T-cell (primary cell): Measurements from ENCODE around the gene NOS1. TPM values are rescaled to one million over a fixed set of nuclear protein-coding genes. Genes with fewer than 3 reads are reported as not detected.
"Not testable (repeated sequence)": the region's sequence is repeated elsewhere in the genome, so short reads cannot be mapped to it uniquely, and the experiment has no call there.

Source experiments
- ATAC-seq, 4 experiments: fragments of 200-7000 bp in 3 of 4; fragments of 150-1000 bp in 1 of 4; cut with Tn5 transposase; replicated peaks in 1 of 4; 1 replicate in 3 of 4; 2 replicates in 1 of 4; pipeline ENCODE4 v1.10.0; 2021; ENCODE audit warnings: moderate library complexity in 3 of 4, mild to moderate bottlenecking in 2 of 4, moderate number of reproducible peaks in 1 of 4
- CTCF ChIA-PET, 2 donors: fragments of 300-600 bp; sonication (Branson Sonifier 250); formaldehyde crosslinking; loops; one replicate each; lab custom pipeline; 2022; ENCODE audit warnings: antibody characterized with exemption in 2 of 2; lab: Charles Lee
- POLR2A ChIA-PET, 2 donors: fragments of 300-600 bp; sonication (Branson Sonifier 250); formaldehyde crosslinking; loops; one replicate each; lab custom pipeline; 2022; ENCODE audit warnings: antibody characterized with exemption in 2 of 2; lab: Charles Lee
- DNase-seq, 35 experiments: peaks; one replicate each; pipeline versions ENCODE4 v3.0.0 to v3.0.0-alpha.2; 2013 to 2023
- H3K27ac ChIP-seq: one replicate; pipeline ENCODE4 v1.5.1; 2013; ENCODE audit warnings: low read length
- H3K27me3 ChIP-seq, 2 experiments: replicated peaks in 1 of 2; 1 replicate in 1 of 2; 2 replicates in 1 of 2; pipeline versions ENCODE4 v1.6.1 to v1.7.0; 2013; ENCODE audit warnings: low read length in 1 of 2, mixed read lengths in 1 of 2; ENCODE audit not compliant: control insufficient read depth in 2 of 2, insufficient read depth in 2 of 2; ENCODE audit errors: extremely low read depth in 1 of 2
- H3K36me3 ChIP-seq, 2 donors: 1 replicate in 1 of 2; 2 replicates in 1 of 2; pipeline versions ENCODE4 v1.6.1 to v1.7.0; 2013; ENCODE audit warnings: low read length in 1 of 2; ENCODE audit not compliant: control insufficient read depth in 2 of 2, insufficient read depth in 1 of 2; ENCODE audit errors: extremely low read depth in 1 of 2
- H3K4me1 ChIP-seq, 2 experiments: 1 replicate in 1 of 2; 2 replicates in 1 of 2; pipeline versions ENCODE4 v1.6.1 to v1.7.0; 2013; ENCODE audit warnings: low read length in 2 of 2, mixed read lengths in 1 of 2; ENCODE audit not compliant: insufficient read depth in 2 of 2, control insufficient read depth in 1 of 2; ENCODE audit errors: extremely low read depth in 1 of 2
- H3K4me3 ChIP-seq, 2 donors: 1 replicate in 1 of 2; 2 replicates in 1 of 2; pipeline versions ENCODE4 v1.5.1 to v1.7.0; 2013; ENCODE audit warnings: mild to moderate bottlenecking in 2 of 2, low read length in 1 of 2, moderate library complexity in 1 of 2; ENCODE audit not compliant: control insufficient read depth in 1 of 2; ENCODE audit errors: extremely low read depth in 1 of 2
- H3K9me3 ChIP-seq: 2 replicates; pipeline ENCODE4 v1.7.0; 2013
- H3K27ac Mint-ChIP-seq, 2 donors: one replicate each; pipeline ENCODE4 v1.8.0; 2020 to 2021; ENCODE audit warnings: mild to moderate bottlenecking in 2 of 2, mixed read lengths in 2 of 2
- H3K27me3 Mint-ChIP-seq, 2 donors: one replicate each; pipeline ENCODE4 v1.8.0; 2021 to 2022; ENCODE audit warnings: mixed read lengths in 2 of 2
- H3K36me3 Mint-ChIP-seq: one replicate; pipeline ENCODE4 v1.8.0; 2021; ENCODE audit warnings: mixed read lengths
- H3K4me1 Mint-ChIP-seq, 3 donors: one replicate each; pipeline ENCODE4 v1.8.0; 2020 to 2022; ENCODE audit warnings: mixed read lengths in 3 of 3, mild to moderate bottlenecking in 1 of 3
- H3K4me3 Mint-ChIP-seq, 3 donors: one replicate each; pipeline ENCODE4 v1.8.0; 2020 to 2022; ENCODE audit warnings: mild to moderate bottlenecking in 3 of 3, mixed read lengths in 3 of 3, moderate library complexity in 3 of 3
- H3K9me3 Mint-ChIP-seq, 3 donors: one replicate each; pipeline ENCODE4 v1.8.0; 2020 to 2022; ENCODE audit warnings: mixed read lengths in 3 of 3
- WGBS: methylation state at CpG from one replicate; pipeline ENCODE4 v1.1.5; 2013; ENCODE audit warnings: missing lambda C conversion rate; ENCODE audit not compliant: insufficient coverage; 5-methylcytosine and 5-hydroxymethylcytosine counted together
- total RNA-seq, 35 experiments: library from RNA in 6 of 35; stranded (reverse) in 6 of 35; fragments of 120-200 nt in 1 of 35; gene quantifications; one replicate each; pipeline versions ENCODE4 v1.2.1 to v1.2.4 and lab custom pipeline; 2013 to 2026

NOS1 gene
- total RNA-seq, 5 donors from 2014 or later (not counting 1 experiment from before 2014, with no cell fraction given) = 0.03 TPM; not detected in 4

- Histone ChIP-seq H3K4me3 (no peak overlapping the region), H3K4me1 (no peaks in the 10 kb centered on the region), H3K36me3 (no peaks in the 10 kb centered on the region), H3K9me3 (no peaks in the 10 kb centered on the region), H3K27me3 (no peaks in the 10 kb centered on the region), H3K27ac (no peak overlapping the region)
- ATAC-seq (no peak), DNase-seq (no peak)
- H3K27ac Mint-ChIP-seq = no peak overlapping the region
- POLR2A ChIA-PET = no interaction called here
- WGBS = 75% methylated on average over 2 of the region's 4 CpGs
- peaks cover 2 to 21% (median 21%) of the 10 kb centered on the region in 3 donors for H3K9me3 Mint-ChIP-seq
- no peak overlapping the region for H3K4me3 Mint-ChIP-seq
- CTCF ChIA-PET = no interaction called here
- H3K36me3 Mint-ChIP-seq = no peaks in the 10 kb centered on the region
- H3K4me1 Mint-ChIP-seq = no peaks in the 10 kb centered on the region
- peaks cover 3 to 8% of the 10 kb centered on the region in 2 donors for H3K27me3 Mint-ChIP-seq
Observed at GRCh38 chr12:117402363-117402762, 40.9 kb upstream of the NOS1 start.

- ChIA-PET POLR2A (no interaction called here), CTCF (no interaction called here)
- WGBS = 40% methylated on average over 1 of the region's 2 CpGs
- H3K36me3 ChIP-seq = no peaks in the 10 kb centered on the region
- Mint-ChIP-seq H3K9me3 (peaks cover 0 to 26% (median 26%) of the 10 kb centered on the region in 3 donors), H3K27ac (no peak overlapping the region), H3K4me3 (no peak overlapping the region), H3K27me3 (peaks cover 5 to 12% of the 10 kb centered on the region in 2 donors), H3K36me3 (no peaks in the 10 kb centered on the region), H3K4me1 (no peaks in the 10 kb centered on the region)
- H3K9me3 ChIP-seq = no peaks in the 10 kb centered on the region
- no peaks in the 10 kb centered on the region for H3K4me1 ChIP-seq
- no peaks in the 10 kb centered on the region for H3K27me3 ChIP-seq
- no peak overlapping the region for H3K4me3 ChIP-seq
- no peak overlapping the region for H3K27ac ChIP-seq
- DNase-seq = no peak
- ATAC-seq = no peak
Observed at GRCh38 chr12:117400912-117401311, 39.5 kb upstream of the NOS1 start.

GRCh38 chr12:117398482-117398881, 37.1 kb upstream of the NOS1 start:
- CTCF ChIA-PET, DNase-seq, POLR2A ChIA-PET, H3K36me3 ChIP-seq, H3K4me3 ChIP-seq, H3K9me3 ChIP-seq, H3K36me3 Mint-ChIP-seq, H3K4me3 Mint-ChIP-seq, H3K27me3 ChIP-seq, H3K27ac Mint-ChIP-seq, H3K4me1 Mint-ChIP-seq, ATAC-seq, H3K27ac ChIP-seq, H3K4me1 ChIP-seq: not testable (repeated sequence)
- Mint-ChIP-seq H3K9me3 (peaks cover 0 to 32% (median 26%) of the 10 kb centered on the region in 3 donors), H3K27me3 (peaks cover 3 to 13% of the 10 kb centered on the region in 2 donors)

- no peak for ATAC-seq
- Histone ChIP-seq H3K9me3 (no peaks in the 10 kb centered on the region), H3K36me3 (no peaks in the 10 kb centered on the region), H3K27me3 (no peaks in the 10 kb centered on the region), H3K4me3 (no peak overlapping the region), H3K27ac (no peak overlapping the region), H3K4me1 (no peaks in the 10 kb centered on the region)
- H3K27me3 Mint-ChIP-seq = peaks cover 8 to 14% of the 10 kb centered on the region in 2 donors
- H3K9me3 Mint-ChIP-seq = peaks cover 0 to 30% (median 19%) of the 10 kb centered on the region in 3 donors
- H3K4me3 Mint-ChIP-seq = no peak overlapping the region
- CTCF ChIA-PET = no interaction called here
- no peak overlapping the region for H3K27ac Mint-ChIP-seq
- no peaks in the 10 kb centered on the region for H3K4me1 Mint-ChIP-seq
- no peaks in the 10 kb centered on the region for H3K36me3 Mint-ChIP-seq
- POLR2A ChIA-PET = no interaction called here
- no peak for DNase-seq
Observed at GRCh38 chr12:117395766-117396165, 34.3 kb upstream of the NOS1 start.

- 36% methylated on average over 1 of the region's 1 CpG for WGBS
- no peak overlapping the region for H3K4me3 Mint-ChIP-seq
- Histone ChIP-seq H3K9me3 (no peaks in the 10 kb centered on the region), H3K36me3 (no peaks in the 10 kb centered on the region), H3K27me3 (no peaks in the 10 kb centered on the region), H3K4me3 (no peak overlapping the region), H3K4me1 (no peaks in the 10 kb centered on the region), H3K27ac (no peak overlapping the region)
- no peak for ATAC-seq
- H3K27me3 Mint-ChIP-seq = peaks cover 8 to 14% of the 10 kb centered on the region in 2 donors
- peaks cover 0 to 26% (median 11%) of the 10 kb centered on the region in 3 donors for H3K9me3 Mint-ChIP-seq
- no peaks in the 10 kb centered on the region for H3K4me1 Mint-ChIP-seq
- no peaks in the 10 kb centered on the region for H3K36me3 Mint-ChIP-seq
- POLR2A ChIA-PET = no interaction called here
- CTCF ChIA-PET = no interaction called here
- no peak overlapping the region for H3K27ac Mint-ChIP-seq
- DNase-seq = no peak
Observed at GRCh38 chr12:117394491-117394890, 33.1 kb upstream of the NOS1 start.

GRCh38 chr12:117393656-117394055, 32.2 kb upstream of the NOS1 start:
- Mint-ChIP-seq H3K27me3 (peaks cover 10 to 14% of the 10 kb centered on the region in 2 donors), H3K36me3 (no peaks in the 10 kb centered on the region), H3K4me1 (no peaks in the 10 kb centered on the region), H3K27ac (no peak overlapping the region), H3K4me3 (no peak overlapping the region), H3K9me3 (peaks cover 0 to 20% (median 5%) of the 10 kb centered on the region in 3 donors)
- H3K4me3 ChIP-seq = no peak overlapping the region
- no peak overlapping the region for H3K27ac ChIP-seq
- WGBS = 86% methylated on average over 5 of the region's 7 CpGs
- ChIA-PET CTCF (no interaction called here), POLR2A (interaction anchor here in 1 of 2 donors (0.5 kb wide), 1 partner anchor 527 kb away, joined by 3 read pairs; no protein-coding TSS in a partner anchor)
- DNase-seq (no peak), ATAC-seq (no peak)
- peaks cover 0 to 6% of the 10 kb centered on the region in 2 experiments for H3K27me3 ChIP-seq
- H3K9me3 ChIP-seq = no peaks in the 10 kb centered on the region
- H3K36me3 ChIP-seq = no peaks in the 10 kb centered on the region
- H3K4me1 ChIP-seq = no peaks in the 10 kb centered on the region

GRCh38 chr12:117390866-117391265, 29.4 kb upstream of the NOS1 start:
- H3K9me3 Mint-ChIP-seq = peaks cover 0 to 15% (median 0%) of the 10 kb centered on the region in 3 donors
- no peak overlapping the region for H3K27ac Mint-ChIP-seq
- no peaks in the 10 kb centered on the region for H3K4me1 ChIP-seq
- ATAC-seq (no peak), DNase-seq (no peak)
- no peaks in the 10 kb centered on the region for H3K9me3 ChIP-seq
- no peaks in the 10 kb centered on the region for H3K4me1 Mint-ChIP-seq
- CTCF ChIA-PET = no interaction called here
- H3K4me3 Mint-ChIP-seq = no peak overlapping the region
- peaks cover 0 to 10% of the 10 kb centered on the region in 2 experiments for H3K27me3 ChIP-seq
- 78% methylated on average over 4 of the region's 5 CpGs for WGBS
- no peak overlapping the region for H3K27ac ChIP-seq
- H3K36me3 ChIP-seq = no peaks in the 10 kb centered on the region
- POLR2A ChIA-PET = no interaction called here
- no peak overlapping the region for H3K4me3 ChIP-seq
- H3K36me3 Mint-ChIP-seq = no peaks in the 10 kb centered on the region
- peaks cover 7 to 12% of the 10 kb centered on the region in 2 donors for H3K27me3 Mint-ChIP-seq
